GM06990 (cell line): ENCODE measurements around the gene EGFR.

ENCODE experiments used
- DNase-seq: peaks from one replicate; pipeline ENCODE4 v3.0.0-alpha.2; 2011; ENCODE audit not compliant: insufficient read length; ENCODE audit errors: extremely low read depth
- H3K27me3 ChIP-seq: replicated peaks from 2 replicates; pipeline ENCODE4 v1.6.0; 2011; ENCODE audit warnings: low read length; ENCODE audit not compliant: control insufficient read depth, insufficient read depth
- H3K36me3 ChIP-seq: 2 replicates; pipeline ENCODE4 v1.5.1; 2011; ENCODE audit warnings: low read length; ENCODE audit not compliant: control insufficient read depth, insufficient read depth
- H3K4me3 ChIP-seq: replicated peaks from 2 replicates; pipeline ENCODE4 v1.5.1; 2011; ENCODE audit warnings: low read depth, mild to moderate bottlenecking, control low read depth, low read length
- CTCF ChIP-seq: IDR thresholded peaks from 2 replicates; pipeline ENCODE4 v1.5.1; 2011; ENCODE audit warnings: low read length, control low read depth, mild to moderate bottlenecking, inconsistent platforms; ENCODE audit not compliant: insufficient read depth, poor library complexity, severe bottlenecking

The EGFR gene

GRCh38 chr7:55260676-55261385, 242.0 kb downstream of the EGFR start:
- Histone ChIP-seq H3K27me3 (no peaks in the 10 kb centered on the region; the same call in 1 of the 2 replicates), H3K36me3 (no peaks in the 10 kb centered on the region), H3K4me3 (no peak overlapping the region)
- DNase-seq = no peak
- TF ChIP-seq CTCF = no peak
